ENCODE measurements around the gene CSNK2A1.
"Not testable (repeated sequence)": the region's sequence is repeated elsewhere in the genome, so short reads cannot be mapped to it uniquely, and the experiment has no call there.

The CSNK2A1 gene

DNA sequence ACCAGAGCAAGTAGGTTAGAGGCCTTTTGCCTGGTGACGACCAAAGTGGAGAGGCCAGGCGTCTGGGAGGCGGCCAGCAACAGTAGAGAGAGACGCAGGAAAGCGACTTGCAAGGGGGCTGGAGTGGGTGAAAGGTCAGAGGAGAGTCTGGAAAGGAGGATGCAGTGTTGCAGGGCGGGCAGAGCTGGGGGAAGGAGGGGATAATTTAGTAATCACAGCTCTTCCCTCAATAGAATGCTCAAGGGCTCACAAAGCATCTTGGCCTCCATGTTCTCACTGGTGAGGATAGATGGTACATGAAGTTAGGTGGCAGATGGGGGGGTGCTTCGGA lies 41.3 kb upstream of the CSNK2A1 start:
- peaks cover 32% of the 10 kb centered on the region for H3K4me1 Mint-ChIP-seq
- H3K27ac Mint-ChIP-seq: no peak overlapping the region
- no peak overlapping the region for H3K4me3 Mint-ChIP-seq
- no peak for DNase-seq
- peaks cover 6% of the 10 kb centered on the region for H3K27me3 Mint-ChIP-seq (ENCODE audit: low read depth, poor library complexity)
- no peaks in the 10 kb centered on the region for H3K36me3 Mint-ChIP-seq (ENCODE audit: low read depth)
- no peak for TF ChIP-seq CTCF (IDR thresholded peaks at IDR 0.05)
- H3K9me3 Mint-ChIP-seq: no peaks in the 10 kb centered on the region

DNA sequence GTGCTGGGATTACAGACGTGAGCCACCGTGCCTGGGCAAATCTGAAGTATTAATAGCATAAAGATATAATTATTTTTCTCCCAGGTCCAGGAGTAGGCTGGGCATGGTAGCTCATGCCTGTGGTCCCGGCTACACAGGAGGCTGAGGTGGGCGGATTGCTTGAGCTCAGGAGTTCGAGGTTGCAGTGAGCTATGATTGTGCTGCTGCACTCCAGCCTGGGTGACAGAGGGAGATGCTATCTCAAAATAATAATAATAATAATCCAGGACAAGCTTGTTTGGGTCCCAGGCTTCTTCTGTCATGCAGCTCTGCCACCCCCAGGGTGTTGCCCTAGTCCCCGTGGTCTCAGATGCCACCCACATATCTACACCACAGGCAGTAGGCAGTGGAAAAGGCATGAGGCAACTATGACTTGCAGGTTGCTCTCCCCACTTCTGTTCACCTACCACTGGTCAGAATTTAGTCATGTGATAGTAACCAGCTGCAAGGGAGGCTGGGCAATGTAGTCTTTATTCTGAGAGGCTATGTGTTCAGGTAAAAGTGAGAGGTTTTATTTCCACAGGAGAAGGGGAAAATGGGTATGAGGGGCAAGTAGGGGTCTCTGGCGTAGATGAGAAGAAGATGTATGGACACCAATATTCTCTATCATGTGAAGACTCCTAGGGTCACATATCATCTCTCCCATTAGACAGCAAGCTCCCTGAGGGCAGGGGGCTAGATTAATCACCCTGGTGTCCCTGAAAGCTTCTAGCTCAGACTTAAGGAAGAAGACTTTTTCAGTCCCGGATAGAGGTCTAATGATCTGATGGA lies 40.8 kb upstream of the CSNK2A1 start:
- no peaks in the 10 kb centered on the region for H3K9me3 Mint-ChIP-seq
- no peak for TF ChIP-seq CTCF (IDR thresholded peaks at IDR 0.05)

DNA sequence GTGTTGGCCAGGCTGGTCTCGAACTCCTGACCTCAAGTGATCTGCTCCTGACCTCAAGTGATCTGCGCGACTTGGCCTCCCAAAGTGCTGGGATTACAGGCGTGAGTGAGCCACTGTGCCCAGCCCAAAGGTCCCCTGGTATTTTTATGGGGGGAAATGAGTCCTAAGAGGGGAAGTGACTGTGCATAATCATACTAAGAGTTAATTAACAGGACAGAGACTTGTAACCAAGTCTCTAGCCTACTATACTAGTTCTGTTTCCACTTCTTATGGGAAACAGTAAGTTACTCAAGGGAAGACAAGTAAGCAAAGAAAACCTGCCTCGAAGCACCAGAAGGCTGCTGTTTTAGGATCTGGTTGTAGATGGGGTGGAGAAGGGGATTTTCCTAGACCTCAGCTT lies 38.6 kb upstream of the CSNK2A1 start:
- Mint-ChIP-seq H3K27ac (peak overlapping the region; percentile 73), H3K27me3 (ENCODE audit: low read depth, poor library complexity) (peaks cover 5% of the 10 kb centered on the region), H3K4me1 (peaks cover 13% of the 10 kb centered on the region), H3K4me3 (no peak overlapping the region), H3K36me3 (ENCODE audit: low read depth) (no peaks in the 10 kb centered on the region), H3K9me3 (no peaks in the 10 kb centered on the region)
- DNase-seq: no peak
- no peak for TF ChIP-seq CTCF (IDR thresholded peaks at IDR 0.05)

More for the DNA sequence above, 40.8 kb upstream of the CSNK2A1 start:
- H3K27me3 Mint-ChIP-seq (ENCODE audit: low read depth, poor library complexity): peaks cover 4% of the 10 kb centered on the region
- peaks cover 29% of the 10 kb centered on the region for H3K4me1 Mint-ChIP-seq
- no peak for DNase-seq
- no peaks in the 10 kb centered on the region for H3K36me3 Mint-ChIP-seq (ENCODE audit: low read depth)
- no peak overlapping the region for H3K27ac Mint-ChIP-seq
- no peak overlapping the region for H3K4me3 Mint-ChIP-seq

GRCh38 chr20:578940-579690 lies 35.5 kb upstream of the CSNK2A1 start:
- not testable (repeated sequence) for H3K4me1 Mint-ChIP-seq; H3K9me3 Mint-ChIP-seq; H3K36me3 Mint-ChIP-seq (ENCODE audit: low read depth); H3K27ac Mint-ChIP-seq; H3K4me3 Mint-ChIP-seq; DNase-seq
- H3K27me3 Mint-ChIP-seq (ENCODE audit: low read depth, poor library complexity): peaks cover 10% of the 10 kb centered on the region

- Mint-ChIP-seq H3K27me3 (ENCODE audit: low read depth, poor library complexity) (peaks cover 18% of the 10 kb centered on the region), H3K4me1 (peaks cover 21% of the 10 kb centered on the region), H3K36me3 (ENCODE audit: low read depth) (no peaks in the 10 kb centered on the region), H3K9me3 (no peaks in the 10 kb centered on the region), H3K4me3 (no peak overlapping the region), H3K27ac (no peak overlapping the region)
- no peak for DNase-seq
- TF ChIP-seq CTCF (IDR thresholded peaks at IDR 0.05): peak; percentile 36
Measured at GRCh38 chr20:577167-577791, 33.7 kb upstream of the CSNK2A1 start.

DNA sequence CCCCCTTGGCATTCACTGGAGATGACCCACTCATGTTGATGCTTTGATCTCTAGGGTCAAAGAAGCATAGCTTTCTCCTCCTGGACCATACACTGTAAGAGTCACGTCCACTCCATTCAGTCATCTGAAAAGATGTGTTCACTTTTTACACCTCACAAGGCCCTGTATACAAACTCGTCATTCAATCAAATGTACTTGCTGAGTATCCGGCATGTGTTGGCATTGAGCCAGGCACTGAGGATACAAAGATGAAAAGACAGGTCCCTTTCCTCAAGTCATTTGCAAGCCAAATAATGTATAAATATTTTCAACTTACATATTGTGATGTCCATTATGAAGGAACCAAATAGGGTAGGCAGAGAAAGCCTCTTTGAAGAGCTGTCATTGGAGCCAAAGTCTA lies 32.6 kb upstream of the CSNK2A1 start:
- Mint-ChIP-seq H3K27ac (no peak overlapping the region), H3K36me3 (ENCODE audit: low read depth) (no peaks in the 10 kb centered on the region), H3K9me3 (no peaks in the 10 kb centered on the region), H3K4me1 (peaks cover 30% of the 10 kb centered on the region), H3K27me3 (ENCODE audit: low read depth, poor library complexity) (peaks cover 15% of the 10 kb centered on the region), H3K4me3 (no peak overlapping the region)
- no peak for TF ChIP-seq CTCF (IDR thresholded peaks at IDR 0.05)
- DNase-seq: no peak
